ENCODE data around the gene CD2.

Gene CD2

DNA sequence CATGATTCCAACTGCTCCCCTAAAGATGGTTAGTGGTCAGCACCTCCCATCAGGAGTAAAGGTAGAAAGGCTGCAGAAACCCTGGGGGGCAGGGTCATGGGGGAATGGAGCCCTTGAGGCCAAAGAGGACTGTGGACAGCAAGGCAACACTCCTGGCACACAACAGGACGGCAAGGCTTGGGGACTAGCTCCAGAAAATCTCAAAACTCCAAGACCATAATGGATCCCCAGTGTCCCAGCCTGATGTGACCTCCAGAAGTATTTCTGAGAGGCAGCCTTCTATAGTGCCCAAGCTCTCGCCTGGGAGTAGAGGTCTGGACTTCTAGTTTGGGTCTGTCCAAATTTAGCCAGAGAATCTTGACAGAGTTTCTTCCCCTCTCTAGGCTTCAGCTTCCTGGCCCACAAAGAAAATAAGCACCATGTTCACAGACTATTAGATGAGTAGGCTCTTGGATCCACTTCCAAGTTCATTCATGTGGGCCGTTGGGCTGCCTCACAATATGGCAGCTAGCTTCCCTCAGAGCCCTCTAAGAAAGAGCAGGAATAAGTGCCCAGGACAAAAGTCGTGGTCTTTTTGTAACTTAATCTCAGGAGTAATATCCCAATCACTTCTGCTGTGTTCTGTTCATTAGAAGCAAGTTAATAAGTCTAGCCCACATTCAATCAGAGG, 6.9 kb downstream of the CD2 start:
- DNase-seq (ENCODE audit: low spot score): no peak

DNA sequence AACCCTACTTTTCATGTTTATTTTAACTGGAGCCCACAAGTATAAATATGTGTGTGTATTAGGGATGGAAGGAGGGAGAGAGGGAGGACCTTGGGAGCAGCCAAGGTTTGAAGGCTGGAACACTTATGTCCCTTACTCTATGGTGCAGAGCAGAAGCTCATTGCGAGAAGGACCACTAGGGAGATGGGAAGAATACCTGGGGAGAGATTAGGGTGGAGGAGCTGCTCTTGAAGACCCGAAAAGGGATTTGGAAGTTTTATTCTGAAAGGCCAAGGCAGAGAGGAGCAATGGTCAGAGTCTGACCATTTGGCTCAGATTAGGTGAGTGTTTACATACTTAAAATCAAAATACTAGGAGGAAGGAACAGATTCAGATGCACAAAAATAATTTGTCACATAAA, 8.1 kb downstream of the CD2 start:
- no peak for DNase-seq (ENCODE audit: low spot score)

DNA sequence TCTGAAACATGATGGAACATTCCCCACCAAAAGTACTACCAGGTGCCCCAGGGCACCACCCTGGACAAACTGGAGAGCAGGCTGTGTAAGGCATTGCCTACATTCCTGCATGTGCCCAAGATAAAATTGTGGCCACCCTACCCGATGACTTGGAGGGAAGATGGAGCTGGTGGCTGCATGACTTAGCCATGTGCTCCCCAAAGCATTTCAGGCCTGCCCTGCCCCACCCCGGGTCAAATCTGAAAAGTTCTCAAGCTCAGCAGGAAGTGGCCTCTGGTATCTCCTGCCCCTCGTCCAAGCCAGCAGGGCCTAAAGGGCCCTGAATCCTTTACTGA, 8.5 kb downstream of the CD2 start:
- no peak for DNase-seq (ENCODE audit: low spot score)

DNA sequence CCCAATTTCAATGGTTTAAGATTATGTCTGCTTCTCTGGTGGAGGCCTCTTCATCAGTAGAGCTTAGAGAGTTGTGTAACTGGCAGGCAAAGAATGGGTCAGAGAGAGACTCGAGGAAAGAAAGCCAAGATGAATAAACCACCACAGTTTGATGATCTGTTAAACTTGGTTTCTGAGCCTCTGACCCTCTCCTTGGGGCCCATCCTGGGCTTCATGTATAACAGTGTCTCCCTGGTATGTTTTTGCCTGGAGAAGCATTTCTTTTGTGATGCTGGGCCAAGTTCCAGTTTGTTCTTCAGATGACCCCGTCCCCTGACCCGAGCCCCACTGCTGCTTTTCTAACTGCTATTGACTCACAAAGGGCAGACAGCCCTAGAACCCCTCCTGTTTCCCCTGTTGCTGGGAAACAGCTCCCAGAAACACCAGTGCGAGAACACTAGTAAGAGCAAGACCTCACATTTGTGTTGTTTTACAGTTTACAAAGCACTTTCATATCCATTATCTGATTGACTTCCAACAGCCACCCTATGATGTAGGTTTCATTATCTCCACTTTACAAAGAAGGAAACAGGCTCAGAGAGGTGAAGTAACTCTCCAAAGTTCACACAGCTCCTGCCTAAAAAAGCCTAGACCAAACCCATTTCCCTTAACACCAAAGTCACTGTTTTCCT, 9.0 kb downstream of the CD2 start:
- no peak for DNase-seq (ENCODE audit: low spot score)

DNA sequence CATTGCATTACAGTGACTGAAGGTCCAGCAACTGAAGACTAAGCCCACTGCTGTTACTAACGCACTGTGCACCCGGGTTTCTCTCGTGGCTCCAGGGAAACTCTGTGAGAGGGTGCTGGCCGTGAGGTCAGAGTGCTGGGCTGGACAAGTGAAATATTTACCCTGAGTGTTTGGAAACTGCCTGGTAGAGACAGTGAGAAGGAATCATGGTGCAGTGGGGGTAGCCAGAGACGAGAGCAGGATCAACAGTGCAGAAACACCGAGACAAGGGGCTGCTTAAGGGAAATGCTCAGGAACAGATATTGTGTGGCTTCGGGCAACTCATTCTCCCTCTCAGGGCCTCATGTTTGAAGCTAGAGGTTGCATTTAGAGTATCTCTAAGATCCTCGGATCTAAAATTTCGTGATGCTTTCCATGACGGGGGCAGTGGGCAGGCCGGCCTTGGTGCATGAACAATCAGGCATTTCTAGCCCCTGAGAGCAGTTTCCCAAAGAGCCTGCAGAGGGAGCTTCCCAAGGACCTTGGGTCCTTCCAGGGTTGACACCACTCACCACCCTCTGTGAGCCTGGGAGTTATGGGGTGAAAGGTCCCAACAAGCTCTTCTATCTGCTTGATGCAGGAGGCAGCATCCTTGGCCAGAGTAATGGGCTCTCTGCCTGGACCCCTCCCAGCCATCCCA, 9.7 kb downstream of the CD2 start:
- DNase-seq (ENCODE audit: low spot score): peak; percentile 9

DNA sequence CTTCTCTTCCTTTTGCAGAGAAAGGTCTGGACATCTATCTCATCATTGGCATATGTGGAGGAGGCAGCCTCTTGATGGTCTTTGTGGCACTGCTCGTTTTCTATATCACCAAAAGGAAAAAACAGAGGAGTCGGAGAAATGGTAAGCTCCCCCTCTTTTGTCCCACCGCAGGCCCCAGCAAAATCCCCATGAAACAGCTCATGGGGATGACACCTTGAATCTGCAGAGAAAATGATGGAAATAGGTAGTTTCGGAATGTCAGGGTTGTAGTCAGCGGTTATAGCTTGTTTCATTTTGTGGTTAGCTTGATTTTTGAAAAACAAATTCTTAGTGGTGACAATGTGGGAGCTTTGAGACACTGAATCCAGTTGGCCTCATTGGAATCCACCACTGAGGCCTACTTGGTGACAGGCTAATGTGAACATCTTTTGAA, 10.3 kb downstream of the CD2 start:
- DNase-seq (ENCODE audit: low spot score): no peak

DNA sequence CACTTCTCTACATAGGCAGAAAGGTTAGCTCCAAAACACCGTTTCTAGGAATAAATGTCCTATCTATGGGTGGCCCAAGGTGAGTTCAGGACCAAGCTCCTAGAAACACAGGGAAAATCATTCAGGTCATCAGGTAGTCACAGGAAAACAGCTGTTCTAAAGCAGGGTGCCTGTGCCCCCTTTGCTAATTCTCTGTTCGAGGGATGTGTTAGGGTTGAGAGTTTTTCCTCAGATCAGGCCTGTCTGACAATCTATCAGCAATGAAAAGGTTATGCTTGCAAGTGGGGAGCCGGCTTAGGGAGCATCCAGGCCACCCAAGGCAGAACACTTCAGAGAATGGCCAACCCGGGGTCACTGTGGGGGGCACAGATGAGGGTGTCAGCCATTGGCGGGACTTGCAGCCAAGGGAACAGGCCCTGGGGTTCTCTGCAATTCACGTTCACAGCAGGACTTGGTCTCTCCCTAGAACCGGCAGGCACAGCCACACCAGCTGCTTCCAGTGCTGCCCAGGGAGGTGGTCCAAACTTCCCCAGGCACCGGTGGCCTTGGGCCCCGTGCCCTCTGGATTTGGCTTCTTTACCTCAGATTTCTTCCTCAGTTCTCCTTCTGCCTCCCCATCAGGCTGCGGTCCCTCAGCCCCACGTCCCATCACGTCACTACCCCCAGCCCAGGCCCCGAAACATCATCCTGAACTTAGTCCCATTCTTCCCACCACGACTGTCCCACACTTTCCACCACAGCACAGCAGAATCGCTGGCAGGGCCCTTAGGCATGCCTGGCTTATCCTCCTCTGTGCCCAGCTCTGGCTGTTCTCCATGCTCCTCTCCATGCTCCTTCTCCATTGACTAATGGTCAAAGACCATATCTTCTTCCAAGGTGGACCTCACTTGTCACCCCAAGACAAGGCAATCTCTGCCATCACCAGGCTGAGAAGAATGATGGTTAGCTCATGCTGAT, 11.0 kb downstream of the CD2 start:
- no peak for DNase-seq (ENCODE audit: low spot score)

DNA sequence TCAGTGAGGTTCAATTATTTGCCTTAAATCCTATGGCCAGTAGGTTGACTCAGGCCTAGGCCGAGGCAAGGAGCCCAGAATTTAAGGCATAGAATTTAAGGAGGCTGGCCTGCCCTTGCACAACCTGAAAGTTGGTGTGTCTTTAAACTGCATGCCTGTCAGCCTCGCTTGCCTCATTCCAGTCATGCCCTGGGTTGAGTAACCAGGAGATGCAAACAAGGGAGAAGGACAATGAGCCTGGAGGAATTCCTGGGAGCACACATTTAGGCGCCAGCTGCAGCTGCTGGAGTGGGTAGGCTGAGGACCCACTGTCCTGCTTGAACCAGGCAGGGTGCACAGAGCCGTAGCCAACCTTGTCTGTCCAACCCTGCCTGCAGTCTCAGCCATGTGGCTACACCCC, 11.7 kb downstream of the CD2 start:
- DNase-seq (ENCODE audit: low spot score): no peak

DNA sequence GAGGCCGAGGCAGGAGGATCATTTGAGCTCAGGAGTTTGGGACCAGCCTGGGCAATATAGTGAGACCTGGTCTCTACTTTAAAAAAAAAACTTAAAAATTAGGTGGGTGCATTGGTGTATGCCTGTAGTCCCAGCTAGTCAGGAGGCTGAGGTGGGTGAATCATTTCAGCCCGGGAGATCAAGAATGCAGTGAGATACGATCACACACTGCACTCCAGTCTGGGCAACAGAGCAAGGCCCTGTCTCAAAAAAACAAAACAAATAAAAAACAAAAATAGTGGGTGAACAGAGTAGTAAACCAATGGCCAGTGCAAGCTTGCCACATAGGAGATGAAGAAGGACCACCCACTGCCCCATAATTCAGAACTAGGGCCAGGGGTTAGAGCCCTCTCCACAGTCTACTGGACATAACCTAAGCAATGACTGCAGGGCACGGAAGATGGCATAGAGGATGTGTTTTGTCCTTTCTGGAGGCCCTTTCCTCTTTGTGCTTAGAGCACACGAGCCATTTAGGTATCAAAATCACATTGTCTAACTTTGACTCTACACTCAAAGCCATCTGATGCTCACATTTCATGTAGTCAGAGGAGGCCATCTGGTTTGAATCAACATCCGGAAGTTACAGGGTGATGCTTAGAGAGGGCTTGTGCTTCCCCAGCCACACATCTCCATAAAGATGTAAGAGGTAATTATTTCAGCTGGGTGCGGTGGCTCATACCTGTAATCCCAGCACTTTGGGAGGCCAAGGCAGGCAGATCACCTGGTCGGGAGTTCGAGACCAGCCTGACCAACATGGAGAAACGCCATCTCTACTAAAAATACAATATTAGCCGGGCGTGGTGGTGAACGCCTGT, 12.6 kb downstream of the CD2 start:
- DNase-seq (ENCODE audit: low spot score): no peak

DNA sequence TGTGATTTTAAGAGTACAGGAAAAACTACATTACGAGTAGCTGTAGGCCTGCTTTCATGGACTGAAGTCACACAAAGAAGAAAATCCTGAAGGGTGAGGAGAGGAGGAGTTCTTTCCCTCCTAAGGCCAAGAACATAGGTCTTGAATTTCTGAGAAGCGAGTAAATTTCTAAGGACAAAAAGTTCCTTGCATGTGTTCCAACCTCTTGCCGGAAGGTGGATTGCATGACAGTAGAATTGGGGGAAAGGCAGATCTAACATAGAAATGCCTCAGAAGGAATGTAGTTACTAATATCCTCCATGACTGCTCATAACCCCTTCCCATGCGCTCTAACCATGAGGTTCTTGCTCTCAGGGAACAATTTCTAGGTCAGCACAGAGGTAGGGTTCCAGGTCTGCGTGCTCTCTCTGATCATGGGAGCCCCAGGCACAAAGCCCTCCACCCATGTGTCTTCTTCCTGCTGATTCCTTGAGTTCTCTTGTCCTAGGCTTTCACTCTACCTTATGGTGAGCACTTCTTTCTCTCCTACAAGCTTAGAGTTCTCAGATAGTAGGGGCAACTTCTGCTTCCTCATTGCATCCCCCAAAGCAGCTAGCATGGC, 13.7 kb downstream of the CD2 start:
- DNase-seq (ENCODE audit: low spot score): no peak

DNA sequence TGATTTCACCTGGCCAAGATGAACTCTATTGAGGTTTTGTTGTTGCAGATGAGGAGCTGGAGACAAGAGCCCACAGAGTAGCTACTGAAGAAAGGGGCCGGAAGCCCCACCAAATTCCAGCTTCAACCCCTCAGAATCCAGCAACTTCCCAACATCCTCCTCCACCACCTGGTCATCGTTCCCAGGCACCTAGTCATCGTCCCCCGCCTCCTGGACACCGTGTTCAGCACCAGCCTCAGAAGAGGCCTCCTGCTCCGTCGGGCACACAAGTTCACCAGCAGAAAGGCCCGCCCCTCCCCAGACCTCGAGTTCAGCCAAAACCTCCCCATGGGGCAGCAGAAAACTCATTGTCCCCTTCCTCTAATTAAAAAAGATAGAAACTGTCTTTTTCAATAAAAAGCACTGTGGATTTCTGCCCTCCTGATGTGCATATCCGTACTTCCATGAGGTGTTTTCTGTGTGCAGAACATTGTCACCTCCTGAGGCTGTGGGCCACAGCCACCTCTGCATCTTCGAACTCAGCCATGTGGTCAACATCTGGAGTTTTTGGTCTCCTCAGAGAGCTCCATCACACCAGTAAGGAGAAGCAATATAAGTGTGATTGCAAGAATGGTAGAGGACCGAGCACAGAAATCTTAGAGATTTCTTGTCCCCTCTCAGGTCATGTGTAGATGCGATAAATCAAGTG, 14.3 kb downstream of the CD2 start:
- no peak for DNase-seq (ENCODE audit: low spot score)

DNA sequence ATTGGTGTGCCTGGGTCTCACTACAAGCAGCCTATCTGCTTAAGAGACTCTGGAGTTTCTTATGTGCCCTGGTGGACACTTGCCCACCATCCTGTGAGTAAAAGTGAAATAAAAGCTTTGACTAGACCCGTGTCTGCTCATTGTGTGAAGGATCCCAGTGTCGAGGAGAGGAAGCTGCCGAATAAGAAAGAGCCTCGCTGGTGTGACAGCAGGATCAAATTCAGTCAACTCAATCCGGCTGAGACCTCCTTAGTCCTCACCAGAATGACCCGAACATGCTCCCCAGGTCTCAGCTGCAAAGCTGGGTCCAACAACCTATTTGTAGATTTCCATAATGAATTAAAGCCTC, 14.8 kb downstream of the CD2 start:
- DNase-seq (ENCODE audit: low spot score): no peak

DNA sequence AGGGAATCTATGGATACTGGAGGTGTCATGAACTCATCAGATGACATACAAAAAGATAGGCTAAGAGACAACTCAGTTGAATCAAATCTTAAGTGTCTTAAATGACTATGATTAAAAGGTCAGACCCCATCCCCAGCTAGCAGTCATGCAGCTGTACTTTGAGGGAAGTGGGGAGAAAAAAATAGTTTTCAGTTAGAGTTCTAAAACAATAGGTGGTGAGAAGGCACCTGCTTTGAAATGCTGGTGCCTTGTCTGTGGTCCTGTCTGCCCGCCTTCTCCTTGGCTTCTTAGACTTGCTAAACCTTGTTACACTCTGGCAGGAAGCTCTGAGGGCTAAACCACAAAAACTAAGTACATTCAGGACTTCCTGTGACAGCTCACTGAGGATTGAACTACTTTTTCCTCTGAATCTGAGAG, 15.3 kb downstream of the CD2 start:
- peak; percentile 56 for DNase-seq (ENCODE audit: low spot score)

DNA sequence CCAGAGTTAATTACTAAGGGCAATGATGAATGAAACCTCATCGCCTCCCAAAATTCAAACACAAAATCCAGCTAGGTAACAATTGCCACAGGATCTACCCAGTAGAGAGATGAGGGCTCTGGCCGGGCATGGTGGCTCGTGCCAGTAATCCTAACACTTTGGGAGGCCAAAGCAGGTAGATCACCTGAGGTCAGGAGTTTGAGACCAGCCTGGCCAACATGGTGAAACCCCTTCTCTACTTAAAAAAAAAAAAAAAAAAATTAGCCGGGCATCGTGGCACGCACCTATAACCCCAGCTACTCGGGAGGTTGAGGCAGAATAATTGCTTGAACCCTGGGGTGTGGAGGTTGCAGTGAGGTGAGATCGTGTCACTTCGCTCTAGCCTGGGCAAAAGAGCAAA, 15.8 kb downstream of the CD2 start:
- DNase-seq (ENCODE audit: low spot score): no peak

DNA sequence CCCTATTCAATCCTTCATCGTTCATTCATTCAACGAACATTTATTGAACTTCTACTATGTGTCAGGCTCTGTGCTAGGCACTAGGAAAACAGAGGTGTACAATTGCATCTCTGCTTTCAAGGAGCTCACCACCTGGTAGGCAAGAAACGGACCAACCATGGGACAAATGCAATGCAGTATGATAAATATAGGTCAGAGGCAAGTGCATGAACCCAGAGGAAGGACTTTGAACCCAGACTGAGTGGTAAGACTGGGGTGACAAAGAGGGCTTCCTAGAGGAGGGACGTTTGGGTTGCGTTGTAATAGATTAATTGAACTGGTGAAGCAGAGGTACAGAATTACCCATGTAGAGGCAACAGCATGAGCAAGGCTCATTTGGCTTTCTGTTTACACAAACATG, 16.4 kb downstream of the CD2 start:
- DNase-seq (ENCODE audit: low spot score): no peak

DNA sequence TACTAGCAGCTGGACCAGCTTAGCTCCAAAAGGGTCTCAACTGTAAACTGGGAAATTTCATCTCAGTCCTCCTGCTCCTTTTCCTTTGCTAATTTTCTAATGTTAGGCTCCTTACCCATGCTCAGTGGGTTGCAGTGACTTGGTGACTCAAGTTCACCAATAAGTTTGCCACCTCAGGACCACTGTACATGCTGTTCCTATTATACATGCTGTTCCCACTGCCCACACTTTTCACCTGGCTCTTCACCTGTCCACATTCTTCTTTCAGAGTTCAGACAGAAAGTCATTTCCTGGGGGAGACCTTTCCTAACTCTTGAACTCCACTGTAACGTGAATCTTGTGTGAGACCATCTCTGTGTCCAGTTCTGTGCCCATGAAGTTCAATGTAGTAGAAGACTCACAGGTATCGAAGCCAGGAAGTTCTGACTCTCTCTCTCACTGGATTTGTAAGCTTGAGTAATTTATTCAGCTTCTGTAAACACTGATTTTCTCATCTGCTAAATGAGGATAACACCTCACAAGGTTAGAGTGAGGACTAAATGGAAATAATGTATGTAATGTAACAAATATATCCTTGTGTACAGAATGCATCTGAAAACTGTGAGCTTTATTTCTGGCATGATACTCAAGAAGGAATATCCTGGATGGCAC, 17.9 kb downstream of the CD2 start:
- DNase-seq (ENCODE audit: low spot score): no peak

DNA sequence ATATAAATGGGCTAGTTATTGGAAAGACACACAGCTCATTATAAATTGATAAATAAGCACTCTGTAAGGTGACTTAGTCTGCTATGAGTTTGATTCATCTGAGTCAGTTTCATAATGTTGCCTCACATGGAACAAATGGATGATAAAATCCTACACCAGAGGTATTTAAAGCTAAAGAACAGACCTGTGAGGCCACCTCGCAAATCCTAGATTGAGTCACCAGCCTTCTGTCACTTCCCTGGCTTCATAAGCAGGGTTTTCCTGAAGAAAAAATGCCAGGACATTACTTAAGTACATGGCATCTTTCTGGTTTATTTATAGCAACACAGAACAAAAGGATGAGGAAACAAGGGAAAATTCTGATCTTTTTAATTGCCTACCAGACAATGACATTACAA, 18.4 kb downstream of the CD2 start:
- peak; percentile 78 for DNase-seq (ENCODE audit: low spot score)

DNA sequence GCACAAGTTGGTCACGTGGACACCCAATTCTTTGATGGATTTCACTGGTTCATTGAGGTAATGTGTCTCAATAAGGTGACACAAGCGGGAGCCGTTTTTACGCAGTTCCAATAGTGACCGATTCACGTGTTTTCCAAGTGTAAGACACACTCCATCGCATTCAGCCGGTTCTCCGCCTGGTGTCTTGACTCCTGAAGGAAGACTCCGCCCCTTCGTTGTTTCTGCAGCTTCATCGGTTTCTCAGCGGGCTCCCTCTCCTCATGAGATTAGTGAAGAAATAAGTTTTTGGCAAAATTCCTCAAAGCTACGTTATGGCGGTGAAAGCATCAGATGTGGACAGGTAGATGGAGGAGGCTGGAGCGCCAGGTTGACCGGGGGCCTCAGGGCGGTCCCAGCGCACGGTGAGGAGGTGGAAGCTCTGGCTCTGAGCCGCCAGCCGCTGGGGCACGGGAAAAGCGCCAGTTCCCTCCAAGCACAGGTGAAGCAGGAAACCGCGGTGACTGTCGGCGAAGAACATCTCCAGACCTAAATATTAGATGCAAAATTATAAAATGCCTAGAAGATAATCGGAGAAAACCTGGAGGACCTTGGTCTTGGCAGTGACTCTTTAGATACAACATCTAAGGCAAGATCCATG, 21.0 kb downstream of the CD2 start:
- DNase-seq (ENCODE audit: low spot score): no peak

Measured in kidney capillary endothelial cell (primary cell).